ENCODE data around the gene PIP5KL1.

DNA sequence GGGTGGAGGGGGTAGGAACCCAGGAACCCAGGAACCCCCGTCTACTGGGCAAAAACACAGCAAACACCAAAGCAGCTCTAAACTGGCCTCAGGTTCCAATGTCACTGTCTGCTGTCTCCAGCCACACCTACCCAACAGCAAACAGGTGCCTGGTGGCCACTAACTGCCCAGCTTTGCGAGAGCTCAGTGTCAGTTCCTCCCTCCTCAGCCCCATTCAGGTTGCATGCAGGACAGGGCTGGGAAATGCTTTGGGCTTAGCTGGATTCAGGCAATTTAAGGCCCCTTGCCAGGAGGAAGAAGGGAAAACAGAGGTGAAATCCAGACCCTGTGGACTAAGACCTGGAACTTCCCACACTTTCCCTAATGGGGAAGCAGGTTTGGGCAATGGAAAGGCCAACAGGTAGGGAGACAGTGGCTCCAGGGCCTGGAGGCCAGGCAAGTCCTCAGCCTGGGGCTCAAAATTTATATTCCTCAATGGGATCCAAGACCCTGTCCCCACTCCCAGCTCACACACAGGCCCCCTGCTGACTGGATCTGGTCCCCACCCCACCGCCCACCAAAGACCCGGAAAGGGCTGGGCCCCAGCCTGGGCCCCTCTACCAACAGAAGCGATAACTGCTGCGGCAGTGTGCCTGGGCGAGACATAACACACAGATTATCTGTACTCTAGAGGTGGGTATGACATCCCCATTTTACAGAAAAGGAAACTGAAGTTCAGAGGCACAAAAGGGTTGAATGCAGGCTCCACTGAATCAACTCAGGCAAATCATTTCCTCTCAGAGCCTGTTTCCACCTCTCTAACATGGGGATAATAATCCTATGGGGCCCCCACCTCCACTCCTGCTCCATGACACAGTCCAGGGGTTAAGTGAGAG lies 46.7 kb upstream of the PIP5KL1 start:
- TF ChIP-seq, protein P1, sequence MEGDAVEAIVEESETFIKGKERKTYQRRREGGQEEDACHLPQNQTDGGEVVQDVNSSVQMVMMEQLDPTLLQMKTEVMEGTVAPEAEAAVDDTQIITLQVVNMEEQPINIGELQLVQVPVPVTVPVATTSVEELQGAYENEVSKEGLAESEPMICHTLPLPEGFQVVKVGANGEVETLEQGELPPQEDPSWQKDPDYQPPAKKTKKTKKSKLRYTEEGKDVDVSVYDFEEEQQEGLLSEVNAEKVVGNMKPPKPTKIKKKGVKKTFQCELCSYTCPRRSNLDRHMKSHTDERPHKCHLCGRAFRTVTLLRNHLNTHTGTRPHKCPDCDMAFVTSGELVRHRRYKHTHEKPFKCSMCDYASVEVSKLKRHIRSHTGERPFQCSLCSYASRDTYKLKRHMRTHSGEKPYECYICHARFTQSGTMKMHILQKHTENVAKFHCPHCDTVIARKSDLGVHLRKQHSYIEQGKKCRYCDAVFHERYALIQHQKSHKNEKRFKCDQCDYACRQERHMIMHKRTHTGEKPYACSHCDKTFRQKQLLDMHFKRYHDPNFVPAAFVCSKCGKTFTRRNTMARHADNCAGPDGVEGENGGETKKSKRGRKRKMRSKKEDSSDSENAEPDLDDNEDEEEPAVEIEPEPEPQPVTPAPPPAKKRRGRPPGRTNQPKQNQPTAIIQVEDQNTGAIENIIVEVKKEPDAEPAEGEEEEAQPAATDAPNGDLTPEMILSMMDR (conservative IDR thresholded peaks at IDR 0.05): no peak
- no peak for TF ChIP-seq EZH2 (IDR thresholded peaks at IDR 0.05; ENCODE audit: low read depth)

Data from PC-9 (cell line).